AG08396 (cell line): ENCODE measurements around the gene DGKE.

ENCODE experiments used
- DNase-seq: peaks from one replicate; pipeline ENCODE4 v3.0.0; 2012; ENCODE audit warnings: low spot score, mixed read lengths

The DGKE gene

GRCh38 chr17:56833809-56834379 is at the start of gene DGKE, which contains the start of gene C17orf67:
Gene DGKE, plus strand, starts transcription at chr17:56834151. Its CDS starts 645 bp downstream, at chr17:56834796.
Gene C17orf67, minus strand, starts transcription at chr17:56833920. Its CDS starts 18,110 bp downstream, at chr17:56815810.
- peak; percentile 99 for DNase-seq

- DNase-seq: no peak
These were observed 48.5 kb upstream of the DGKE start for GRCh38 chr17:56785405-56785804.

GRCh38 chr17:56785997-56786680 is 47.8 kb upstream of the DGKE start:
- DNase-seq: no peak

GRCh38 chr17:56786989-56787482 is 46.9 kb upstream of the DGKE start:
- peak; percentile 80 for DNase-seq

- no peak for DNase-seq
These were observed 41.7 kb upstream of the DGKE start for GRCh38 chr17:56792267-56792666.

GRCh38 chr17:56793531-56793930 is 40.4 kb upstream of the DGKE start:
- DNase-seq: no peak

GRCh38 chr17:56793957-56794356 is 40.0 kb upstream of the DGKE start:
- no peak for DNase-seq

GRCh38 chr17:56795221-56795865 is 38.6 kb upstream of the DGKE start:
- DNase-seq: no peak

GRCh38 chr17:56796536-56796935 is 37.4 kb upstream of the DGKE start:
- DNase-seq: no peak

- DNase-seq: no peak
These were observed 35.0 kb upstream of the DGKE start for GRCh38 chr17:56798916-56799315.

GRCh38 chr17:56801459-56802178 is 32.3 kb upstream of the DGKE start:
- no peak for DNase-seq

- no peak for DNase-seq
These were observed 30.9 kb upstream of the DGKE start for GRCh38 chr17:56803071-56803470.

- DNase-seq: no peak
These were observed 29.5 kb upstream of the DGKE start for GRCh38 chr17:56804454-56804853.

- no peak for DNase-seq
These were observed 27.0 kb upstream of the DGKE start for GRCh38 chr17:56806949-56807348.

GRCh38 chr17:56807723-56808122 is 26.2 kb upstream of the DGKE start:
- no peak for DNase-seq

GRCh38 chr17:56808503-56808902 is 25.4 kb upstream of the DGKE start:
- no peak for DNase-seq

GRCh38 chr17:56809106-56809819 is 24.7 kb upstream of the DGKE start:
- no peak for DNase-seq

GRCh38 chr17:56809820-56810179 is 24.2 kb upstream of the DGKE start:
- DNase-seq: no peak

- no peak for DNase-seq
These were observed 23.6 kb upstream of the DGKE start for GRCh38 chr17:56810343-56810742.

GRCh38 chr17:56810891-56811775 is 22.8 kb upstream of the DGKE start:
- no peak for DNase-seq

GRCh38 chr17:56812901-56813388 is 21.0 kb upstream of the DGKE start:
- no peak for DNase-seq
